ENCODE data around the gene C4orf36.

C4orf36 gene

GRCh38 chr4:86891762-86892635 is at the start of gene C4orf36:
C4orf36 (minus strand) TSS chr4:86892422; CDS start chr4:86891520, 902 bp downstream.
- DNase-seq = peak; percentile 24

GRCh38 chr4:86940920-86941460 is 48.8 kb upstream of the C4orf36 start:
- no peak for DNase-seq

GRCh38 chr4:86939729-86940575 is 47.7 kb upstream of the C4orf36 start:
- DNase-seq = peak; percentile 40

- peak; percentile 31 for DNase-seq
These were observed 46.7 kb upstream of the C4orf36 start for GRCh38 chr4:86938771-86939520.

- DNase-seq = peak; percentile 81
These were observed 43.9 kb upstream of the C4orf36 start for GRCh38 chr4:86935853-86936733.

GRCh38 chr4:86935566-86935852 is 43.3 kb upstream of the C4orf36 start:
- peak; percentile 47 for DNase-seq

GRCh38 chr4:86934771-86935565 is 42.7 kb upstream of the C4orf36 start, which contains the start of gene AFF1:
AFF1 (plus strand) TSS chr4:86935011; CDS start chr4:86948534, 13,523 bp downstream.
- peak; percentile 96 for DNase-seq

- DNase-seq = peak; percentile 16
These were observed 42.0 kb upstream of the C4orf36 start for GRCh38 chr4:86934147-86934770.

- DNase-seq = no peak
These were observed 36.4 kb upstream of the C4orf36 start for GRCh38 chr4:86928400-86929255.

- DNase-seq = no peak
These were observed 35.7 kb upstream of the C4orf36 start for GRCh38 chr4:86927843-86928395.

- DNase-seq = no peak
These were observed 34.3 kb upstream of the C4orf36 start for GRCh38 chr4:86926435-86927086.

- no peak for DNase-seq
These were observed 32.6 kb upstream of the C4orf36 start for GRCh38 chr4:86924811-86925210.

- no peak for DNase-seq
These were observed 29.5 kb upstream of the C4orf36 start for GRCh38 chr4:86921608-86922252.

- no peak for DNase-seq
These were observed 27.5 kb upstream of the C4orf36 start for GRCh38 chr4:86919561-86920223.

- DNase-seq = no peak
These were observed 26.4 kb upstream of the C4orf36 start for GRCh38 chr4:86918539-86919072.

GRCh38 chr4:86917212-86918039 is 25.2 kb upstream of the C4orf36 start:
- DNase-seq = no peak

Measured in CD4-positive, alpha-beta T cell treated with Interleukin-17A for 4 hours (primary cell).